Measurements from ENCODE around the gene NTHL1.

- no peak for TF ChIP-seq CREB1 (IDR thresholded peaks at IDR 0.05)
- TF ChIP-seq CREB1 (CRISPR knock-in tag; IDR thresholded peaks at IDR 0.05), result no peak
- no peak for TF ChIP-seq SREBF1 (IDR thresholded peaks at IDR 0.05; ENCODE audit: borderline replicate concordance, low read depth, low read length)
- no peak for TF ChIP-seq ARNT (IDR thresholded peaks at IDR 0.05)
- TF ChIP-seq SPI1 (IDR thresholded peaks at IDR 0.05; ENCODE audit: borderline replicate concordance, low read depth, low read length), result no peak
- no peak for TF ChIP-seq CTCF (IDR thresholded peaks at IDR 0.05 in 2 of 3, conservative IDR thresholded peaks at IDR 0.05 in 1 of 3; ENCODE audit: insufficient read depth in 2 of 3, low read depth in 1 of 3, low read length in 3 of 3)
Measured at GRCh38 chr16:2001035-2001434, 46.6 kb downstream of the NTHL1 start.

Measured in K562 (cell line).